Left lobe of liver (tissue), 2 donors: ENCODE measurements around the gene UBP1. TPM values are rescaled to one million over a fixed set of nuclear protein-coding genes. Genes with fewer than 3 reads are reported as not detected.

Source experiments
- ATAC-seq: fragments of 200-7000 bp; cut with Tn5 transposase; one replicate; pipeline ENCODE4 v1.9.1; 2020; ENCODE audit warnings: mild to moderate bottlenecking, moderate library complexity
- DNase-seq: peaks from one replicate; pipeline ENCODE4 v3.0.0-alpha.2; 2020; ENCODE audit warnings: low spot score
- total RNA-seq: library from RNA; stranded (reverse); gene quantifications from one replicate; pipeline ENCODE4 v1.2.1, GENCODE V29; 2021
- donor health status: DM: no; HTN: no; CAD: no; lungs with moderate emphysema.
- donor health status: DM: no; HTN: yes; CAD: no.

Gene UBP1
- total RNA-seq, 1 donor from 2014 or later, result 24.3 TPM

GRCh38 chr3:33392144-33392543, 48.1 kb downstream of the UBP1 start:
- ATAC-seq (no peak), DNase-seq (no peak)

GRCh38 chr3:33391255-33391995, 48.8 kb downstream of the UBP1 start:
- DNase-seq (no peak), ATAC-seq (no peak)

DNA sequence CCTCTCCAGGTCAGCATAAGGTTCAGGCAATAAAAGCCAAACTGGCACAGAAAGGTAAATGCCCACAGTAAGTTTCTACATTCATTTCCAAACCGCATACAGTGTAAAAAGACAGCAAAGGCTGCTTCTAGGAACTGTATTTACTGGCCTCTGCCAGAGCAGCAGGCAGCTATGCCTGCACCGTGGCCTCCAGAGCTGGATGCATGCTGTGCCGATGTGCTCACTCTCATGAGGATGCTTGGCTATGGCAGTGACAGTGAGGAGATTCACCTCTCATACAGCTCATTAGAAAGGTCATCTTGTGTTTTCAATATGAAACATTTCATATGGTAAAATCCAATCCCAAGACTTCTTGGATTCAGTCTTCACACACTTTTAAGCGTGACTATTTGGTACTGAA, 50.3 kb downstream of the UBP1 start:
- DNase-seq, result no peak
- ATAC-seq, result no peak

DNA sequence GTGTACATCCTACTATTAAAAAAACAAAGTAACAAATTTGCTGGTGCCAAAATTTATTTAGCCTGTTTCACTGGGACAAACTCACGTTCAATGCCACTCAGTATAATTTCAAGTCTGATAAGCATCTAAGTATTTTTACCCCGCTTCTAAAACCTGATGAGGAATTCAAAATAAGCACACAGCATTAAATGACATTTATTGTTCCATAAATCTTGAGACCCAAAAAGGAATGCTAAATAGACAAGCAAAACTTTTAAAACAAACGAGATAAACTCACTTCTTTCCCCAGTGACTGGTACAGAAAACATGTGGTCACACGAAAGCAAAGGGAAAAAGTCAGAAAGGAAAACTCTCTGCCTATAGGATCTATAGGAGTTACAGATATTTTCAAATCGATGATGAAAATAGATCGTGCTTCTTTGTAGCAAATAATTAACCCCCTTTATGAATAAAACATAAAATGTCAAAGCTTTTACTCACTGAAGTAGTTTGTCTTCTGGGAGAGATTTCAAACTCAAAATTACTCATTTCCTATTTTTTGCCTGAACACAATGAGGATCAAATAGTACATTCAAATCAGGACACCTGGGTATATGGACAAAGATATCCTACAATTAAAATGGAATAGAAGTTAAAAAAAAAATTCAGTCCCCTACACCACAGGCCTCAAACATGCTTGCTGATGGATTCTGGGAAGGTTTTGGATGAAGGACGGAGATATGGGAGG, 51.7 kb downstream of the UBP1 start:
- ATAC-seq (no peak), DNase-seq (no peak)

- no peak for DNase-seq
- no peak for ATAC-seq
Measured at GRCh38 chr3:33386631-33387030, 53.6 kb downstream of the UBP1 start.

DNA sequence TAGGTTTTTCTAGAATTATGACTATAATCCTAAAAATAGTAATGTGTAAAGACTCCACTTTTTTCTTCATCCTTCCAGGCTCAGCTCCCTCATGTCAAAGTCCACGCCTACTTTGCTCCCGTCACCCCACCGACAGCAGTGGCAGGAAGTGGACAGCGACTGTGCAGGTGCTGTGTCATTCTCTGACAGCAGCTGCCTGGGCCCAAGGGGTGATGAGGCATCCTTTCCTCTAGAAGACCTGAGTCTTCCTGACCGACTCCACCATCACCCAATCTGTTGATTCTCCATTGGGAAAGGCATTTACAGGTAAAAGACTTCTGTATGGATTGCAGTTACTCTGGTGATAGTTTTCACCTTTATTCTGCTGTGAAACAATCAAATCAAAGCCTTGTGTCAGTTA, 54.8 kb downstream of the UBP1 start:
- no peak for ATAC-seq
- DNase-seq, result no peak

- ATAC-seq (peak; percentile 16), DNase-seq (no peak)
Measured at GRCh38 chr3:33383951-33384350, 56.3 kb downstream of the UBP1 start.

GRCh38 chr3:33380653-33381052, 59.6 kb downstream of the UBP1 start:
- DNase-seq, result no peak
- ATAC-seq, result no peak

- DNase-seq (no peak), ATAC-seq (no peak)
Measured at GRCh38 chr3:33377931-33378330, 62.3 kb downstream of the UBP1 start.

DNA sequence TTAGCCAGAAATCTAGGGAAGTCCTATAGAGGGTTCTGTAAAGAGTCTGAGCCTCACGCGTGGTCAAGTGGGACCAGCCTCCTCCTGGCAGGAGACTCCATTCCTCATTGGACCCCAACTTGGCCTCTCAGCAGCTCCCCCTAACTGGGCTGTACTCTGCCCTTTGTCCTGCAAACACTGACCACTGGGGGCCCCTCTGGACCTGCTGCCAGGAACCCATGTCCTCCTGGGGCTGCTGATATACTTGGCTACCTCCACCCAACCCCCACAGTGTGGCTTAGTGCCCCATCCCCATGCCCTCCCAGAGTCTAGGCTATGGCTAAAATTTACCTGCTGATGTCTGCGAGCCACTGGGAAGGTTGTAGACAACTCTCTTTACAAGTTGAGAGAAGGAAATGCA, 62.7 kb downstream of the UBP1 start:
- ATAC-seq, result no peak

DNA sequence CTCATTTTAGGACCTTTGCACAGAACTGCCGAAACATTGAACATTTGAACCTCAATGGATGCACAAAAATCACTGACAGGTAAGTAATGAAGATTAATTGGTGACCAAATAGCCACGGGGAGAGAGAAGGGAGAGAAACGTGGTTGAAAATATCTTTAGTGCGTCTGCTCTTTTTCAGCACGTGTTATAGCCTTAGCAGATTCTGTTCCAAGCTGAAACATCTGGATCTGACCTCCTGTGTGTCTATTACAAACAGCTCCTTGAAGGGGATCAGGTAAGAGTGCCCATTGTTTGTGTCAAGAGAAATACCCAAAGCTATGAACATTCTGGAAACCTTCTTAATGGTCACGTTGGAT, 67.1 kb downstream of the UBP1 start:
- ATAC-seq, result no peak
- no peak for DNase-seq

More for the DNA sequence above, 62.7 kb downstream of the UBP1 start:
- no peak for DNase-seq

DNA sequence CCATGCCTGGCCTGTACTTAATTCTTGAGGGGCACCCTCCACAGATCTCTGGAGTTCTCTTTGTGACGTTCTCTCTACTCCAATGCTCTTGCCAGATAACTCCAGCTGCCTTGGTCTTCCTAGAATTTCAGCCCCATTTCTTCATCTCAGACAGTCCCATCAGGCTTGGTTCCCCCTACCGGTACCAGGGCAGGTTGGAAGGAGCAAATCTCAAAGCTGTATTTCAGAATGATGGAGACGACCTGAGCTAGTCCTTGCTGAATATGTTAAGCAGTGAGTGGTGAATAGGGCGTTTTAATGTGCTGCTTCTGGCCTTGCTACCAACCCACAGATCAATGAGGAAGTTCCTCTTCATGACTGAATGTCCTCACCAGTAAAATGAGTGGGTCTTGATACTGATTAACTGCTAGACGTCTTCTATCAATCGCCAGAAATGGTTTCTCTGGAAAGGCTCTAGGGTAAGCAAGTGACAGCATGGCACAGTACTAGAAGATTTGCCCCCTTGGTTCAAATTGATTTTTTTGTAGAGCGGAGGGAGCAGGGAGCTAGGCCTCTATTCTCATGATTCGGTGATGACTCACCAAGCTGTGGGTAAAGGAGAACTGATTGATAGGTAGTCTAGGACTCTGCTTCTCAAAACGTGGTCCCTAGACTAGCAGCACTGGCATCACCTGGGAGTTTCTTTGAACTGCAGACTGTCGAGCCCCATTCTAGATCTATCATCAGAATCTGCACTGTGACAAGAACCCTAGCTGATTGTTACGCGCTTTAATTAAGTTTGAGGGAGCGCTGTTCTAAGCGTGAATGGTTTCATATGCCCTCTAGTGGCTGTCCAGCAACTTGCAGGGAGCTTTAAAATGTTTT, 67.8 kb downstream of the UBP1 start:
- peak; percentile 97 for ATAC-seq

GRCh38 chr3:33364531-33365128, 75.6 kb downstream of the UBP1 start:
- no peak for DNase-seq
- no peak for ATAC-seq

More for the DNA sequence above, 67.8 kb downstream of the UBP1 start:
- DNase-seq, result no peak

DNA sequence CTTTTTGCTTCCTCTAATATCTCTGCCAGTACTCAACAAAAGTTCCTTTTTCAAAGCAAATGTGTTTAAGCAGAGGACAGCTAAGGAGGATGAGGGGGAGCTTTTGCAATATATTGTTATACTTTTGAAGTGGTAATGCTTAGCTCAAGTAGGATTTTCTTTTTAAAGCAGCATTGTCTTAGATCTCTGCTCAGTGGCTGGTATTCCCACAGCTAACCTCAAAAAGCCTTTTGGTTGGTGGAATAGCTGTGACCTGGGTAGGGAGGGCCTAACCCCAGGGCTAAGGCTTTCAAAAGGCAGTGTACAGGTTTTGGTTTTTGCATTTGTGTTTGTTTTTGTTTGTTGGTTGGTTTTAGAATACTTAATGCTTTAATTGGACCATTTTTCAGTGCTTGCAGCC, 76.1 kb downstream of the UBP1 start:
- no peak for ATAC-seq
- DNase-seq, result no peak

DNA sequence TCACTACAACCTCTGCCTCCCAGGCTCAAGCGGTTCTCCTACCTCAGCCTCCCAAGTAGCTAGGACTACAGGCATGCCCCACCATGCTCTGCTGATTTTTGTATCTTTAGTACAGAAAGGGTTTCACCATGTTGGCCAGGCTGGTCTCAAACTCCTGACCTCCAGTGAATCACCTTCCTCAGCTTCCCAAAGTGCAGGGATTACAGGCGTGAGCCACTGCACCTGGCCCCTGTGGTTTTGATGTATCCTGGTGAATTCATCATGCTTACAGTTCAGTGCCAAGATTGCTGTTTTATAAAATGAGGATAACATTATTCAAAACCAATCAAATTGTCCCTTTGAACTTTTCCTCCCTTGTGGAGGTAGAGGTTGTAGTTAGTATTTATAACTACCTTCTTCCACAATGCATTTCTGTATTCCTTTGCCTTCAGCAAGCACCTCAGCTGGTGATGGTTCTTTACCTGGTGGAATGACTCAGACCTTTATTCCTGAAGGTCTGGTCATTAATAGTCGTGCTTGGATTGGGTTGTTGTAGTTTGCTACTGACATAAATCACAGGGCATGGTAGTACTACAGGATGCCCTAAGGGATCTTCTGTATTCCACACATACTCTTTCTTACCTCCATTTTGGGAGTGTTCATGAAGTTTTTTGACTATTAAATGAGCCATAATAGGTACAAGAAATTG, 76.9 kb downstream of the UBP1 start:
- ATAC-seq (no peak), DNase-seq (no peak)

DNA sequence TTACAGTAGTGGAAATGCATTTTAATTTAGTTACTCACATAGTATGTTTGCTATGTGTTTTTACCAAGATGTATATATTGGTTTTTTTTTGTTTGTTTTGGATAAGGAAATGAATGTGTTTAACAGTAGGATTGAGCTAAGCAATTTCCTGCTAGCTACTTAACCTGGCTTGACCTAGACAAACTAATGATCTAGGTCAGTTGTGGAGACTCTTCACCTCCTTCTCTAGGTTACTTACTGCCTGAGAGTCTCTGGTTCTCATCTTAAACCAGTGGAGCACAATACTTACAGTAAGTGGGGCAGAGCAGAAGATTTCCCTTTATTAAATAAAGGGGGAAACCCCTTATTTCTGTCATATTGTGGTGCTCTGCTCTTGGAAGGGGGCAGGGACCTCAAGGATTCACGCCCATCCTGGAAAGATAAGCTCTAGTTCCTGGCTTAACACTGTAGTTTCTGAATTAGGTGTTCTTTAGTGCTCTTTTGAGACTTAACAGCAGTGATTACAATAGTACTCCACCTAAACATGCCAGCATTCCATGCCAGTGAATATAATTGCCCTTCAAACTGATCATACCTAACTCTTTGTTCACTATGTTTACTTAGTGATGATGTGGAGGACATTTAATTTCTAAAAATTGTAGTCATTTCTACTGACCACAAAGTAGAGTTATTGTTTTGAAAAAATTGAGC, 79.9 kb downstream of the UBP1 start:
- ATAC-seq (no peak), DNase-seq (no peak)

GRCh38 chr3:33358172-33358781, 81.9 kb downstream of the UBP1 start:
- ATAC-seq, result no peak
- DNase-seq, result no peak

- DNase-seq (no peak), ATAC-seq (peak; percentile 48)
Measured at GRCh38 chr3:33355611-33356010, 84.6 kb downstream of the UBP1 start.

DNA sequence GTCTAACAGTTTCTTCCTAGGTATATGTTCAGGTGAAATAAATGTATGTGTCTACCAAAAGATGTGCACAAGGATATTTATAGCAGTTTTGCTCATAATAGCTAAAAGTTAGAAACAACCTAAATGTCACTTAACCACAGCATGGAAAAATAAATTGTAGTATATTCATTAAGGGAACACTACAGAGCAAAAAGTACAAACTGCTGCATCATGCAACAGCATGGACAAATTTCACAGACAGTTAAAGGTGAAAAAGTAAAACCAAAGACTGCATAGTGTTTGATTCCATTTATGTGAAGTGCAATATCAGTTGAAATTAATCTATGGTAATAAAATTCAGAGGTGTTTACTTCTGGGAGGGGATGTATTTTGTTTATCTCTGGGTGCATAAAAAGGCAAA, 100.4 kb downstream of the UBP1 start:
- DNase-seq (no peak), ATAC-seq (no peak)
